OCI-LY3 (cell line): ENCODE data around the gene PHF20.
"Not testable (repeated sequence)": the region's sequence is repeated elsewhere in the genome, so short reads cannot be mapped to it uniquely, and the experiment has no call there.

ENCODE experiments used
- EZH2phosphoT487 ChIP-seq: fragments of 200-600 bp; shearing (Covaris generic); IDR thresholded peaks from 2 replicates; pipeline ENCODE4 v1.6.1; 2018; ENCODE audit warnings: antibody characterized with exemption, mixed run types, low read depth
- TF ChIP-seq, protein P1 (sequence below): fragments of 200-600, 300-600 bp; sonication (generic); IDR thresholded peaks from 2 replicates; pipeline ENCODE4 v1.5.1; 2014; ENCODE audit warnings: antibody characterized with exemption, low read length, low read depth

DNA sequence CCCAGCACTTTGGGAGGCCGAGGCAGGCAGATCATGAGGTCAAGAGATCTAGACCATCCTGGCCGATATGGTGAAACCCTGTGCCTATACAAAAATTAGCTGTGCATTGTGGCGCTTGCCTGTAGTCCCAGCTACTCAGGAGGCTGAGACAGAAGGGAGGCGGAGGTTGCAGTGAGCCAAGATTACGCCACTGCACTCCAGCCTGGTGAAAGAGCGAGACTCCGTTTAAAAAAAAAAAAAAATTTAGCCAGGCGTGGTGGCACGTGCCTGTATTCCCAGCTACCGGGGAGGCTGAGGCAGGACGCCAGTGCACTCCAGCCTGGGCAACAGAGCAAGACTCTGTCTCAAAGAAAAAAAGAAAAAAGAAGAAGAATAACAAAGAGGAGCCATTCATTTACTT, 10.3 kb upstream of the PHF20 start:
- TF ChIP-seq, protein P1, sequence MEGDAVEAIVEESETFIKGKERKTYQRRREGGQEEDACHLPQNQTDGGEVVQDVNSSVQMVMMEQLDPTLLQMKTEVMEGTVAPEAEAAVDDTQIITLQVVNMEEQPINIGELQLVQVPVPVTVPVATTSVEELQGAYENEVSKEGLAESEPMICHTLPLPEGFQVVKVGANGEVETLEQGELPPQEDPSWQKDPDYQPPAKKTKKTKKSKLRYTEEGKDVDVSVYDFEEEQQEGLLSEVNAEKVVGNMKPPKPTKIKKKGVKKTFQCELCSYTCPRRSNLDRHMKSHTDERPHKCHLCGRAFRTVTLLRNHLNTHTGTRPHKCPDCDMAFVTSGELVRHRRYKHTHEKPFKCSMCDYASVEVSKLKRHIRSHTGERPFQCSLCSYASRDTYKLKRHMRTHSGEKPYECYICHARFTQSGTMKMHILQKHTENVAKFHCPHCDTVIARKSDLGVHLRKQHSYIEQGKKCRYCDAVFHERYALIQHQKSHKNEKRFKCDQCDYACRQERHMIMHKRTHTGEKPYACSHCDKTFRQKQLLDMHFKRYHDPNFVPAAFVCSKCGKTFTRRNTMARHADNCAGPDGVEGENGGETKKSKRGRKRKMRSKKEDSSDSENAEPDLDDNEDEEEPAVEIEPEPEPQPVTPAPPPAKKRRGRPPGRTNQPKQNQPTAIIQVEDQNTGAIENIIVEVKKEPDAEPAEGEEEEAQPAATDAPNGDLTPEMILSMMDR, result not testable (repeated sequence)
- not testable (repeated sequence) for TF ChIP-seq EZH2phosphoT487
